Pancreas (tissue), 10 donors: Measurements from ENCODE around the gene BIN2. TPM values are rescaled to one million over a fixed set of nuclear protein-coding genes. Genes with fewer than 3 reads are reported as not detected.
"Not testable (repeated sequence)": the region's sequence is repeated elsewhere in the genome, so short reads cannot be mapped to it uniquely, and the experiment has no call there.

ENCODE experiments used
- ATAC-seq, 4 donors: fragments of 200-7000 bp; cut with Tn5 transposase; one replicate each; pipeline versions ENCODE4 v1.8.0 to v1.9.1; 2020; ENCODE audit warnings: mild to moderate bottlenecking in 4 of 4, moderate library complexity in 4 of 4
- DNase-seq, 6 donors: peaks; one replicate each; pipeline ENCODE4 v3.0.0-alpha.2; 2020
- FAIRE-seq: peaks from 2 replicates; lab custom pipeline; 2012; peaks lifted over from hg19 to GRCh38; lab: Jason Lieb, UNC
- H3K27ac ChIP-seq, 4 donors: fragments of 200-600 bp; sonication (generic); 1 replicate in 3 of 4; 2 replicates in 1 of 4; pipeline versions ENCODE4 v1.5.0 to v1.8.0; 2020
- H3K27me3 ChIP-seq, 4 donors: fragments of 200-600 bp; one replicate each; pipeline ENCODE4 v1.8.0; 2021
- H3K36me3 ChIP-seq, 3 donors: fragments of 200-600 bp; sonication (generic) in 1 of 3; one replicate each; pipeline versions ENCODE4 v1.5.0 to v1.8.0; 2020 to 2021
- H3K4me1 ChIP-seq, 3 donors: fragments of 200-600 bp; one replicate each; pipeline ENCODE4 v1.8.0; 2021
- H3K4me3 ChIP-seq, 4 donors: fragments of 200-600 bp; sonication (generic) in 2 of 4; one replicate each; pipeline versions ENCODE4 v1.5.0 to v1.8.0; 2020 to 2021
- H3K9me3 ChIP-seq, 4 donors: fragments of 200-600 bp; one replicate each; pipeline ENCODE4 v1.8.0; 2021
- CTCF ChIP-seq, 4 donors: fragments of 200-600 bp; sonication (generic) in 3 of 4; IDR thresholded peaks; one replicate each; pipeline versions ENCODE4 v1.5.0 to v1.8.0; 2021; ENCODE audit warnings: antibody characterized with exemption in 4 of 4
- WGBS, 2 donors: extraction: QIAGEN DNeasy Blood & Tissue Kit; methylation state at CpG; one replicate each; pipeline ENCODE4 v1.1.7; 2013; 5-methylcytosine and 5-hydroxymethylcytosine counted together
- intact Hi-C, 3 donors: fragments of 100-400 bp; cut with DNase I; formaldehyde crosslinking; loops; one replicate each; pipeline versions ENCODE4 v1.11.1 to v1.14.2; 2022
- polyA plus RNA-seq, 2 donors: library from polyadenylated mRNA; stranded (reverse); fragments of 200-250 nt; gene quantifications; one replicate each; pipeline ENCODE4 v1.2.3, GENCODE V29; 2013
- total RNA-seq, 6 donors: library from RNA; stranded (reverse); fragmentation: NEBNext Ultra II Directional in 4 of 6; extraction: Animal tissue kit (Norgen Biotek cat#: 25700) in 4 of 6; gene quantifications; one replicate each; pipeline versions ENCODE4 v1.2.1 to v1.2.4, GENCODE V29; 2021 to 2023
- donor health status: healthy with polysubstance abuse.
- donor health status: DM: no; HTN: no; CAD: no; lungs with moderate emphysema.
- donor health status: DM: no; HTN: no; CAD: no.
- donor health status: control.
- donor health status: control.
- donor health status: Bipolar disorder and iron deficiency.
- donor health status: DM: yes; HTN: yes; CAD: no.
- donor health status: DM: no; HTN: no; CAD: no.
- donor health status: DM: no; HTN: no; CAD: no.
- donor health status: DM: yes; HTN: yes; CAD: no.

The BIN2 gene
- total and polyA plus RNA-seq, 8 donors, result 0.56 to 6.0 (median 0.97) TPM

GRCh38 chr12:51285843-51286242 lies 38.1 kb downstream of the BIN2 start:
- Histone ChIP-seq H3K27ac (no peak overlapping the region), H3K4me3 (no peak overlapping the region), H3K9me3 (no peaks in the 10 kb centered on the region), H3K27me3 (no peaks in the 10 kb centered on the region), H3K4me1 (no peaks in the 10 kb centered on the region), H3K36me3 (no peaks in the 10 kb centered on the region)
- no peak for DNase-seq
- no peak for FAIRE-seq
- WGBS, 2 donors, result 65 to 84% methylated on average over 1 of the region's 1 CpG
- no peak for ATAC-seq
- intact Hi-C loops, result no loop called here
- TF ChIP-seq CTCF (IDR thresholded peaks at IDR 0.05), result no peak

DNA sequence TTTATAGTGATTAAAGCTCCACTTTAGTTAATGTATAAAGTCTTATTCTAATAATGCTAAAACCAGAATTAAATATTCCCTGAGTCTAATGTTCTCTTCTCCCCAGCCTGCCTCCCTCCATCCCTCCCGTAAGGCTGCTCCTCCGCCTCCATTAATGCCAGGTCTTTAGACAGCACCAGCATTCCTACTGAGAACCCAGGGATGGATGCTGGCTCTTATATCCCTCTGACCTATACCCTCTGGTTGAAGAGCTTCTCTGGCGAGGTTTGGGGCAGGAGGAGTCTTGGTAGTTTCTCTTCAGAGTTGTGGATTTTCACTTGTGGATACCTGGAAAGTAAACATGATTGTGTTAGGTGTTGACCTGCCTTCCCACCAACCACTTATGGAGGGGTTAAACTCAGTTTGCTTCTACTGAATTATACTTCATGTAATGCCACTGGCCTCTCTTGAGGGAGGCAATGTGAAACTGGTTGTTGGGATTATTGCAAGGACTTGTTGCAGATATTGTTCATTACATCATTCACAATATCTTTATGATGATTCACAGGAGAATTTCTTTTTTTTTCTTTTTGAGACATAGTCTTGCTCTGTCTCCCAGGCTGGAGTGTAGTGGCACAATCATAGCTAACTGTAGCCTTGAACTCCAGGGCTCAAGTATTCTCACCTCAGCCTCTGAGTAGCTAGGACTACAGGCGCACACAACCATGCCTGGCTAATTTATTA lies 42.6 kb downstream of the BIN2 start:
- WGBS, 2 donors, result 88 to 89% methylated on average over 4 of the region's 4 CpGs
- DNase-seq (no peak), ATAC-seq (no peak), FAIRE-seq (no peak)
- Histone ChIP-seq H3K9me3 (no peaks in the 10 kb centered on the region), H3K27me3 (no peaks in the 10 kb centered on the region), H3K4me1 (no peaks in the 10 kb centered on the region), H3K27ac (no peak overlapping the region), H3K36me3 (no peaks in the 10 kb centered on the region), H3K4me3 (no peak overlapping the region)
- TF ChIP-seq CTCF (IDR thresholded peaks at IDR 0.05), result no peak
- intact Hi-C loops, result no loop called here

- TF ChIP-seq CTCF (IDR thresholded peaks at IDR 0.05), result no peak
- no peak for DNase-seq
- FAIRE-seq, result no peak
- Histone ChIP-seq H3K4me3 (no peak overlapping the region), H3K27me3 (no peaks in the 10 kb centered on the region), H3K9me3 (no peaks in the 10 kb centered on the region), H3K4me1 (no peaks in the 10 kb centered on the region), H3K36me3 (no peaks in the 10 kb centered on the region), H3K27ac (no peak overlapping the region)
- 44 to 52% methylated on average over 1 of the region's 1 CpG for WGBS, 2 donors
- ATAC-seq, result no peak
- intact Hi-C loops, result loop anchor here in 1 of 3 donors (10.0 kb wide), 1 partner anchor 60 kb away; no protein-coding TSS in a partner anchor
Observed at GRCh38 chr12:51275088-51275487, 48.9 kb downstream of the BIN2 start.

DNA sequence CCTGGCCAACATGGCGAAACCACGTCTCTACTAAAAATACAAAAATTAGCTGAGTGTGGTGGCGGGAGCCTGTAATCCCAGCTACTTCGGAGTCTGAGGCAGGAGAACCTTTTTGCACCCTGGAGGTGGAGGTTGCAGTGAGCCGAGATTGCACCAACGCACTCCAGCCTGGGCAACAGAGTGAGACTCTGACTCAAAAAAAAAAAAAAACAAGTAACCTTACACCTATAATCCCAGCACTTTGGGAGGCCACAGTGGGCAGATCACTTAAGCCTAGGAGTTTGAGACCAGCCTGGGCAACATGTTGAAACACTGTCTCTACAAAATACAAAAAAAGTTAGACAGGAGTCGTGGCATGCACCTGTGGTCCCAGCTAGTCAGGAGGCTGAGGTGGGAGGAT lies 51.2 kb downstream of the BIN2 start:
- not testable (repeated sequence) for FAIRE-seq, H3K27me3 ChIP-seq, H3K9me3 ChIP-seq, H3K4me3 ChIP-seq, H3K4me1 ChIP-seq, H3K27ac ChIP-seq, DNase-seq, ATAC-seq, H3K36me3 ChIP-seq
- WGBS, 2 donors, result 92 to 97% methylated on average over 7 of the region's 7 CpGs
- intact Hi-C loops, result loop anchor here in 1 of 3 donors (10.0 kb wide), 1 partner anchor 62 kb away; no protein-coding TSS in a partner anchor

DNA sequence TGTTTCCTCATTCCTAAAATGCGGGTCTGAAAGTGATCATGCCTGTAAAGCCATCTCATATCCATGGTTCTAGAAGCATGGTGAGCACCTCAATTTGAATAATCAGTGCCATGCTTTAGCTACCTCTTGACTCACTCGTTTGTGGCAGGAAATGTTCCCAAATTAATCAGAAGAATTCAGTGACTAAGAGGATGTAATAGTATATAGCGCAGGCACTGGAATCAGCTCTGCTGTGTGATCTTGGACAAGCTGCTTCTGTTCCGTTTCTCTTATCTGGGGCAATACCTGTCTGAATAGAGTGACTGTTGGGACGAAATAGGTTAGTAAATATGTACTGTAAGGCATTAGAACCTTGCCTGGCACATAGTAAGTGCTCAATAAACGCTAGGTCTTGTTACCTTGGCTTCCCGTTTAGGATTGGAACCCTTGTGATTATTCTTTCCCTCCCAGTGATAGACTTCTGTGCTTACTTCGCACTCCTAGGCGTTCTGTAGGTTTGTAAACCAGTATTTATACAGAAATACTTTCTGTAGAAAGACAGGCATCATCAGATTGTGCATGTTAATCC lies 52.9 kb downstream of the BIN2 start:
- no peak for FAIRE-seq
- Histone ChIP-seq H3K9me3 (no peaks in the 10 kb centered on the region), H3K36me3 (no peaks in the 10 kb centered on the region), H3K4me3 (peak overlapping the region in 3 of 4 donors; percentile 64 to 88 (median 74)), H3K27me3 (no peaks in the 10 kb centered on the region), H3K27ac (peak overlapping the region in 3 of 4 donors; percentile 46 to 84 (median 77)), H3K4me1 (peaks cover 0 to 5% (median 0%) of the 10 kb centered on the region in 3 donors)
- 33 to 37% methylated on average over 9 of the region's 9 CpGs for WGBS, 2 donors
- DNase-seq, result peak in 1 of 6 donors; percentile 25
- intact Hi-C loops, result loop anchor here in 1 of 3 donors (10.0 kb wide), 1 partner anchor 64 kb away; no protein-coding TSS in a partner anchor
- TF ChIP-seq CTCF (IDR thresholded peaks at IDR 0.05), result no peak
- ATAC-seq, result peak; percentile 30 to 65 (median 44)
